Esophagus (tissue), 2 donors: ENCODE data around the gene CTNNA2. TPM values are rescaled to one million over a fixed set of nuclear protein-coding genes. Genes with fewer than 3 reads are reported as not detected.

Experiments
- H3K27ac ChIP-seq, 2 donors: one replicate each; pipeline ENCODE4 v1.5.1; 2013; ENCODE audit warnings: low read depth in 2 of 2, mild to moderate bottlenecking in 2 of 2, inconsistent platforms in 1 of 2, low read length in 1 of 2, moderate library complexity in 1 of 2
- H3K27me3 ChIP-seq, 2 donors: one replicate each; pipeline ENCODE4 v1.6.1; 2013; ENCODE audit warnings: low read length in 2 of 2, control low read depth in 1 of 2, mild to moderate bottlenecking in 1 of 2; ENCODE audit not compliant: insufficient read depth in 2 of 2, control insufficient read depth in 1 of 2
- H3K36me3 ChIP-seq, 2 donors: one replicate each; pipeline ENCODE4 v1.6.1; 2013; ENCODE audit warnings: low read length in 1 of 2; ENCODE audit not compliant: control insufficient read depth in 2 of 2, insufficient read depth in 2 of 2
- H3K4me1 ChIP-seq, 2 donors: one replicate each; pipeline ENCODE4 v1.6.1; 2013; ENCODE audit warnings: low read length in 1 of 2; ENCODE audit not compliant: control insufficient read depth in 2 of 2, insufficient read depth in 2 of 2
- H3K4me3 ChIP-seq, 2 donors: one replicate each; pipeline ENCODE4 v1.5.1; 2013; ENCODE audit warnings: low read length in 2 of 2, mild to moderate bottlenecking in 2 of 2, low read depth in 1 of 2, moderate library complexity in 1 of 2
- H3K9me3 ChIP-seq, 2 donors: one replicate each; pipeline ENCODE4 v1.6.1; 2013; ENCODE audit warnings: mild to moderate bottlenecking in 2 of 2, low read depth in 1 of 2, low read length in 1 of 2, moderate library complexity in 1 of 2; ENCODE audit not compliant: control insufficient read depth in 2 of 2, insufficient read depth in 1 of 2
- WGBS, 2 donors: extraction: QIAGEN DNeasy Blood & Tissue Kit; methylation state at CpG; one replicate each; pipeline ENCODE4 v1.1.7; 2013; 5-methylcytosine and 5-hydroxymethylcytosine counted together
- polyA plus RNA-seq, 2 donors: library from polyadenylated mRNA; stranded (reverse); fragments of 200-250 nt; gene quantifications; one replicate each; pipeline ENCODE4 v1.2.3, GENCODE V29; 2013
- donor health status: healthy with polysubstance abuse.
- donor health status: Bipolar disorder and iron deficiency.

CTNNA2 gene
- polyA plus RNA-seq, 2 donors, result 0.02 TPM; not detected in 1

DNA sequence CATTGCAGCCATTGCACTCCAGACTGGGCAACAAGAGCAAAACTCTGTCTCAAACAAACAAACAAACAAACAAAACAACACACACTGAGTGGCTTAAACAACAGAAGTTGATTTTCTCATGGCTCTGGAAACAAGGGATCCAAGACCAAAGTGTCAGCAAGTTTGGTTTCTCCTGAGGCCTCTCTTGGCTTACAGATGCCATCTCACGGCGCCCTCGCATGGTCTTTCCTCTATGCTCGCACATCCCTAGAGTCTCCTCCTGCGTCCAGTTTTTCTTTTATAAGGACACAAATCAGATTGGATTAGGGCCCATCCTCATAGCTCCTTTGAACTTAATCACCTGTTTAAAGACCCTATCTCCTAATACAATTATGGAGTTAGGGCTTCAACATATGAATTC, 925.1 kb downstream of the CTNNA2 start:
- peaks cover 0 to 3% of the 10 kb centered on the region in 2 donors for H3K9me3 ChIP-seq
- no peaks in the 10 kb centered on the region for H3K27me3 ChIP-seq
- WGBS, 2 donors, result 89 to 96% methylated on average over 5 of the region's 5 CpGs
- no peak overlapping the region for H3K4me3 ChIP-seq
- H3K36me3 ChIP-seq, result no peaks in the 10 kb centered on the region
- no peak overlapping the region for H3K27ac ChIP-seq
- H3K4me1 ChIP-seq, result no peaks in the 10 kb centered on the region

DNA sequence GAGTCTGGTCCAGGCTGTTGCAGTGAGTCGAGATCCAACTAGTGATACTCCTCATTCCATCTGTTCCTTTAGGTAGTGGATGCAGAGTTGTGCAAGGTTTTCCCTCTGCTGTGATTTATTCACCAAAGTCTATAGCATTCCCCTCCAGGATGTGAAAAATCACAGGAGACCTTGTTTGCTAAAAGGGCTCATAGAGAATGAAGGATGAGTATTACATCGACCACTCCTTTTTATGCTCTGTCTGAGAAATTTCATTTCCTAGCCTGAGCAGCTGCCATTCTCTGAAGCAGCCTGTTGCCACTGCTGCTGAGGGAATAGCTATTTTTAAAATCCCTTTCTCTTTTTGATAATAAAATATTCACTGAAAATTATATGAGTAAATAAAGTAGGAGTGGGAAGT, 925.8 kb downstream of the CTNNA2 start:
- WGBS, 2 donors, result 66 to 72% methylated on average over 2 of the region's 2 CpGs
- Histone ChIP-seq H3K4me1 (no peaks in the 10 kb centered on the region), H3K9me3 (no peaks in the 10 kb centered on the region), H3K27ac (no peak overlapping the region), H3K27me3 (no peaks in the 10 kb centered on the region), H3K36me3 (no peaks in the 10 kb centered on the region), H3K4me3 (no peak overlapping the region)

DNA sequence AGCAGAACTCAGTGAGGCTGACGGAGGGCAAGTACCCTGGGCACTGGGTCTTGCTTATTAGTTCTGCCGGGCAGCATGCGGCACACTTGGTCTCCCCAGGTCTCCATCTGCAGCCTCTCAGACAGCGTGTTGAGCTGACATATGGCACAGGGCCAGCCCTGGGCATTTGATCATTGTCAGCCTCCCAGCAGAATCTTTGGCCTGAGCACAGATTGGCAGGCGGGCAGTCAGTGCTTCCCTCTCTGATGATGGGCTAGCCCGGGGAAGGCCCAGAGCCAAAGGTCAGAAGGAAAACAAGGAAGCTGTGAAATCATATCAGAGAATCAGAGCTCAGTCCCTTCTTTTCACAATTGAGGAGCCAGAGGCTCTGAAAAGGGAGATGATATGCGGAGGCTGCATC, 941.8 kb downstream of the CTNNA2 start:
- no peaks in the 10 kb centered on the region for H3K4me1 ChIP-seq
- H3K27me3 ChIP-seq, result no peaks in the 10 kb centered on the region
- H3K36me3 ChIP-seq, result no peaks in the 10 kb centered on the region
- no peak overlapping the region for H3K27ac ChIP-seq
- WGBS, 2 donors, result 63 to 75% methylated on average over 7 of the region's 7 CpGs
- H3K9me3 ChIP-seq, result peaks cover 0 to 5% of the 10 kb centered on the region in 2 donors
- H3K4me3 ChIP-seq, result no peak overlapping the region

DNA sequence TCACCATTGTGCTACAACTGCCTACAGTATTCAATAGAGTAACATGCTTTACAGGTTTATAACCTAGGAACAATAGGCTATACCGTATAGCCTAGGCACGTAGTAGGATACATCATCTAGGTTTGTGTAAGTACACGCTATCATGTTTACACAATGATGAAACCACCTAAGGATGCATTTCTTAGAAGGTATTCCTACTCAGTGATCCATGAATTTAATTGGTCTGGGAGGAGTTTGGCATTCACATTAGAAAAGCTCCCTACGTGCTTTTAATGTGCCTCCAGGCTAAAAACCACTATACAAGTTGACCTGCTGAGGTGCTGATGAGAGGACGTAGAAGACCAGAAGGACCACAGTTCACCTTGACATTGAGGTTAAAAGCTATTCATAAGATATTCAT, 946.2 kb downstream of the CTNNA2 start:
- Histone ChIP-seq H3K27me3 (no peaks in the 10 kb centered on the region), H3K9me3 (peaks cover 0 to 2% of the 10 kb centered on the region in 2 donors), H3K27ac (no peak overlapping the region), H3K36me3 (no peaks in the 10 kb centered on the region), H3K4me3 (no peak overlapping the region), H3K4me1 (no peaks in the 10 kb centered on the region)
- 58 to 71% methylated on average over 5 of the region's 5 CpGs for WGBS, 2 donors

DNA sequence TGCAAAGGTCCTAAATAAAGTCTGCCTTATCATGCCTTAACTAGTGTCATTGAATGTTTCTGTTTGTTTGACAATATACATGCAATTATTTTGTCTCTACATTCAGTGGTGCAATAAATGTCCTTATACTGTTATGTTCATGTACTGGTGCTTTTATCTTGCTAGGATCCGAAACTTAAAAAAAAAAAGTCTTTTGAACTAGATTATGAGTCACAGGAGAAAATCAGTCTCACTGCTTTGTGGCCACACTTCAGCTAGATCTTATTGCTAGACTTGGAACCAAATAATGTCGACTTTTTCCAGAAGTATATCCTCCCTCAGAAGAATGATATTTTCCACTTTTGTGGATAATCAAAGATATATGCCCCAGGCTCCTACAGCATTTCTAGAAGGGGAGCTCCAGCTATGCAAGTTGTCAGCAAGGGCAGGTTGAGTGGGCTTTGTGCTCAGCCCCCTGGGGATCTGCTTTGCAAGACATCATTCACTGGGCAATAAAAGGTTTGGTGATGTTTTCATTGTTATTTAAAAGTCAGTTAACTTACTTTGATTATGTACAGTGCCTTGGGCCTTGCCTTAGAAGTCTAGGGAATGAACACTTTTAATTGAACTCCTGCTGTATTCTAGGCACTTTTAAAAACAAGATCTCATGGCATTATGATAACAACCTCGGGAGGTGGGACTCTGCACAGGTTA, 948.8 kb downstream of the CTNNA2 start:
- Histone ChIP-seq H3K4me1 (no peaks in the 10 kb centered on the region), H3K27me3 (no peaks in the 10 kb centered on the region), H3K27ac (no peak overlapping the region), H3K4me3 (no peak overlapping the region), H3K9me3 (no peaks in the 10 kb centered on the region), H3K36me3 (no peaks in the 10 kb centered on the region)
- 55 to 58% methylated on average over 3 of the region's 3 CpGs for WGBS, 2 donors

DNA sequence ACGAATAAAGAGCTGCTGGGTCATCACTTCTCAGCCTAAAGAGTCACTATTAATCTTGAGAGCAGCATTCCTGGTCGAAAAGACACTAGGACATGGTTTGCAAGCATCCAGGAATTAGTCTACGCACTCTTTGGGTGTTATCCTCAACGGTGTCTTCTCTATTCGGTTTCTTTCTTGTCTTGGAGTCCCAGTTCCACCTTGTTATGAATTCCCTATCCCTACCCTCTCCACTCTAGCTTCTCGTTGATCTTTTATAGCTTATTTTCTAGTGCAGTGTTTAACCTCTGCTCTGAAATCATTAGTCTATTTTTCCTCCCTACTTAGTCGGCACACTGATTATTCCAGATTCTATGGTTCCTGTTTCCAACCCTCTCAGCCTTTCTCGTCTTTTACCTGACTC, 949.8 kb downstream of the CTNNA2 start:
- Histone ChIP-seq H3K4me3 (no peak overlapping the region), H3K4me1 (no peaks in the 10 kb centered on the region), H3K9me3 (no peaks in the 10 kb centered on the region), H3K36me3 (no peaks in the 10 kb centered on the region), H3K27ac (no peak overlapping the region), H3K27me3 (no peaks in the 10 kb centered on the region)
- WGBS, 2 donors, result 66 to 69% methylated on average over 8 of the region's 8 CpGs

DNA sequence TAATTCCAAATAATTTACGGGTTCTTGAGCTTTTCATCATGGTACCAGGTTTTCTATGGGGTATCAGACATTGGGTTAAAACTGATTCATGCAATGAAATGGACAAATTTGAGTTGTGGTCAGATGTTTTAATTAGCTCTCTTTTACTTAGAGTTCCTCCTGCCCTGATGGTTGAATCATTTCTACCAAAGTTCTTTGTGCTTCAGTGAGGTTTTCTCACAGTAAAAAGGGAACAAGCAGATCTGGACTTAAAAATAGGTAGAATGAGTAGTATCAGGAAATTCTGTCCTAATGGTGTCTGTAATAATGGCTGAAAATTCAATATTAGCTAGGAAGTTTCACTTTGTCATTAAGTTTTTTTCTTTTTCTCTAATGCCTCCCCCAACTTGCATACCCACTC, 951.4 kb downstream of the CTNNA2 start:
- Histone ChIP-seq H3K4me1 (no peaks in the 10 kb centered on the region), H3K36me3 (no peaks in the 10 kb centered on the region), H3K27ac (no peak overlapping the region), H3K27me3 (no peaks in the 10 kb centered on the region), H3K4me3 (no peak overlapping the region), H3K9me3 (no peaks in the 10 kb centered on the region)
- WGBS, 2 donors, result 67 to 87% methylated on average over 1 of the region's 1 CpG

DNA sequence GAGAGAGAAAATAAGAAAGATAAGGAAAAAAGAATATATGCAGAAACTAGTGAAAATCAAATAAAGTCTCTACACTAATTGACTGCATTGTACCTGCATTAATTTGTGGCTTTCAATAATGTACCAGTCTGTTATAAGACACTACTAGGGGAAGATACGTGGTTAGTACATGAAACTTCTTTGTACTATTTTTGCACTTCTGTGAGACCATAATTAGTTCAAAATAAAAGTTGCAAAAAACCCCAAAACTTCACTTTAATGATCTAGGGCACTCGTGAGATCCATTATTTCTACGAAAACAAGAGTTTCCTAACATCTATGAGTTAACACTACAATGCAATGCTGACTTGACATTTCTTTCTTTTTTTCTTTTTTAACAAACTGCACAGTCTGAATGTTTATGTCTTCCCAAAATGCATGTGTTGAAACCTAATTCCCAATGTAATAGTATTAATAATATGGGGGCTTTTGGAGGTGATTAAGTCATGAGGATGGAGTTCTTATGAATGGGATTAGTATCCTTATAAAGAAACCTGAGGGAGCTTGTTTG, 954.5 kb downstream of the CTNNA2 start:
- H3K36me3 ChIP-seq, result no peaks in the 10 kb centered on the region
- WGBS, 2 donors, result 76% methylated on average over 3 of the region's 3 CpGs

DNA sequence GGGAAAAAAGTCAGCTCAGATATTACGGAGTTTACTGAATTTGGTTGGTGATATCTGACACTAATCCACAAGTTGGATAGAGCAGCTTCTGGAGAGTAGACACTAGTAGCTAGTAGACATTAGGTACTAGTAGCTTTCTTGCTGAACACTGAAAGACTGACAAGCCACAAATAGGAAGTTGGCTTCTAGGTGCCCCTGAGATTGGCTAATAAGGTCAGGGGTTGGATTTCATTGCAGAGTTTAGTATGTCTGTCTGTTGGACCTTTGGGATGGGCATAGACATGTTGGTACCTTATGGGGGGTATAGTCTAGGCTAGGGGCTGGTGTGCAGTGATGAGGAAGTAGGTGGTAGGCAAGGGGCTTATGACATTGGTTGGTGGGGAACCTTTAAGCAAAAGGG, 956.6 kb downstream of the CTNNA2 start:
- no peaks in the 10 kb centered on the region for H3K27me3 ChIP-seq
- H3K4me1 ChIP-seq, result no peaks in the 10 kb centered on the region
- H3K9me3 ChIP-seq, result no peaks in the 10 kb centered on the region
- WGBS, 2 donors, result 82 to 90% methylated on average over 1 of the region's 1 CpG
- H3K4me3 ChIP-seq, result no peak overlapping the region
- no peaks in the 10 kb centered on the region for H3K36me3 ChIP-seq
- H3K27ac ChIP-seq, result no peak overlapping the region

More for the DNA sequence above, 954.5 kb downstream of the CTNNA2 start:
- no peak overlapping the region for H3K4me3 ChIP-seq
- no peaks in the 10 kb centered on the region for H3K4me1 ChIP-seq
- no peaks in the 10 kb centered on the region for H3K27me3 ChIP-seq
- H3K27ac ChIP-seq, result no peak overlapping the region
- no peaks in the 10 kb centered on the region for H3K9me3 ChIP-seq

DNA sequence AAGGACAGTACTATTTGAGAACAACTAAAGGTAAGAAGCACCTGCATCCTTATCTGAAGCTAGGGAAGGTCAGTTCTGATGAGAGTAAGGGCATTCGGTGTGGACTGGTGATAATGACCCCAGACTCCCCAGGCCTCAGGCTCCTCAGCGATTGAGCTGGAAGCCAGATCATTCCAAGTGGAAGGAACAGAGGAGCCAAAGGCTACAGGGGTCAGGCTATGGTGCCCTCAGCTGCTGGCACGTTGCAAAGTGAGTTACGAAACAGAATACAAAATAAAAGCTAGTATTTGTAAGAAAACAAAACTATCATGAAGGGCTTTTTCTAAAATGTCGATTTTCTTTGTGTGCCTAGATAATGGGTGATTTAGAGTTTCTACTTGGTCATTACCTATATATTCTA, 960.2 kb downstream of the CTNNA2 start:
- H3K27me3 ChIP-seq, result no peaks in the 10 kb centered on the region
- no peak overlapping the region for H3K27ac ChIP-seq
- H3K36me3 ChIP-seq, result no peaks in the 10 kb centered on the region
- no peaks in the 10 kb centered on the region for H3K9me3 ChIP-seq
- H3K4me1 ChIP-seq, result no peaks in the 10 kb centered on the region
- no peak overlapping the region for H3K4me3 ChIP-seq
- WGBS, 2 donors, result 78% methylated on average over 5 of the region's 5 CpGs
